ENCODE measurements around the gene CDK6.

The CDK6 gene

DNA sequence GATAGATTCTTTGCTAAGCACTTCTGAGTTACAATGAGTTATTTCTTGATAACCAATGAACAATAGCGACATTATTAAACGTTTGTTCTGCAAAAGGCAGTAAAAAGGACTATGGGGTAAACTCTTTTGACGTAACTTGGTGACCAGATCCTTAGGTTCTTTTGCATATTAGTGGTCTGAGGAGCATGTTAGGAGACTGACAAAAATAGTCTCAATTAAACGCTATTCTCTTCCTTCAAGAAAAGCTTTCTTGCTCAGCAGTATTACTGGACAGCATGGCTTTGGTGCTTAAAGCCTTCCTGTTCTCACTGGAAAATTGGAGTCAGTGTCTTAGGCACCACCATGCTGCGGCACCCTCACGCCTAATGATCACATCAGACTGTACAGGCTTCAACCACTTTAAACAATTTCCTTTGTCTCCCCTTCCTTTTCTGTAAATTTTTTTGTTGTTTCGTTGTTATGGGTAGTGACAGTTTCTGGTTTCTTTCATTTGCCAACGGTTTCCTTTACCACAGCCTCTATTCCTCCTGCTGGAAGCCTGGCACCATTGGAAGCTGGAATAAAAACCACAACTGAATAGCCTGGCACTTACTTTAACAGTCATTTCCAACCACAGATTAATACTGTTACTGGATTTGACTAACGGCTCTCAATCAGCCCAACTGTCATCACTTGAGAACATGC lies 197.0 kb downstream of the CDK6 start:
- DNase-seq: no peak

- no peak for DNase-seq
Measured at GRCh38 chr7:92636018-92636560, 200.3 kb downstream of the CDK6 start.

GRCh38 chr7:92635538-92635937 lies 200.8 kb downstream of the CDK6 start:
- DNase-seq: no peak

DNA sequence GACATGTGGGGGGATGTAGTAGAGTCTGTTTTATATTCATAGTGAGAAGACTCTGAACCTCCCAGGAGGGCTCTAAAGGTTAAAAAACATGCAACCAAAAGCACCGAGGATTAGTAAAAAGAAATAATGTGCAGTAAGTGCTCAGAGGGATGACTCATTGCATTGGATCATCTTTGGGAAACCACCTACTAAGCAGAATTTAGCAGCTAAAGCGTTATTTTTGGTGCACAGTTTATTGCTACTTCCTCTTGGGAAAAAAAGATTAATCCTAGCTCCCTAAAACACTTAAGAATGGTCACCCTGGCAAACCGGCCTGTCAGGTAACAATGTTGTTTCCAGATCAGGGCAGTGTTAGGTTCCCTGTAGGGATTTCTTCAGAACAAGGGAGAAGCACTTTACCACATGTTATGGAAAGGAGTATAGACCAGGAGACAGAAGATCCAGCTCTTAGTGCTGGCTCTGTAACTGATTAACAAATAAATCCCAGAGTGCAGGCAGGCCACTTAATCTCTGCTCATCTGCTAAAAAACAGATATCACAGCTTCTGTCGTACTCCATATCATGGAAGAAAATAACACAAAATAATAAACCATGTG lies 201.4 kb downstream of the CDK6 start:
- DNase-seq: no peak

DNA sequence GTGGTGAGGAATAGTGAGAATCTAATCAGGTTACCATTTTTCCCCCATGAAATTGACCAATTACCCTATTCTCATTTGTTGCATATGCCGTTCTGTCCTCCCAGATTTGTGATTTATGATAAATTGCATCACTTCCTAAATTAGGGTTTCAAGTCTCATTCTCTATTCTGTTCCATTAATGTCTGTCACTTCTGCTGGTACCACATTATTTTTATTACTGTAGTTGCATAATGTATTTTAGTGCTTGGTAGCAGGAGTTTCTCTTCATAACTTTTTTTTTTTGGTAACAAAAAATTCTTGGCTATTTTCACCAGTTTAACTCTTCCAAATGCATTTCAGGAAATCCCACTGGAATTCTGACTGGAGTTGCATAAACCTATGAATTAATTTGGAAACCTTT lies 202.2 kb downstream of the CDK6 start:
- no peak for DNase-seq

GRCh38 chr7:92633211-92633906 lies 203.0 kb downstream of the CDK6 start:
- DNase-seq: peak; percentile 77

DNA sequence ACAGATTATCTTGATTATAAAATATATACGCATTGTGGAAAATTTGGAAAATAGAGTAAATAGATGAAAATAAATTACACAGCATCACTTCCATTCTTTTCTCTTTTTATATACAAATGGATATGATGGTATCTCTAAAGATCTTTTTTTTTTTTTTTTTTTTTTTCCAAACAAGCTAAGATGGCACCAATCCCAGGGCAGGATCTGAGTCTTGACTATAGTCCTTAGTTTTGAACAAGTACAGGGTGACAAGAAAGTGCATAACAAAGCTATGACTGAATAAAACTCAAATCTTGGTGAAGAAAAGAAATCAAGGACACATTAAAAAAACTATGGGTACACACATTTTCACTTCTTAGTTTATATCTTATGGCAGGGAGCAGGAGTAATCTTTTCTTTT lies 203.6 kb downstream of the CDK6 start:
- no peak for DNase-seq

DNA sequence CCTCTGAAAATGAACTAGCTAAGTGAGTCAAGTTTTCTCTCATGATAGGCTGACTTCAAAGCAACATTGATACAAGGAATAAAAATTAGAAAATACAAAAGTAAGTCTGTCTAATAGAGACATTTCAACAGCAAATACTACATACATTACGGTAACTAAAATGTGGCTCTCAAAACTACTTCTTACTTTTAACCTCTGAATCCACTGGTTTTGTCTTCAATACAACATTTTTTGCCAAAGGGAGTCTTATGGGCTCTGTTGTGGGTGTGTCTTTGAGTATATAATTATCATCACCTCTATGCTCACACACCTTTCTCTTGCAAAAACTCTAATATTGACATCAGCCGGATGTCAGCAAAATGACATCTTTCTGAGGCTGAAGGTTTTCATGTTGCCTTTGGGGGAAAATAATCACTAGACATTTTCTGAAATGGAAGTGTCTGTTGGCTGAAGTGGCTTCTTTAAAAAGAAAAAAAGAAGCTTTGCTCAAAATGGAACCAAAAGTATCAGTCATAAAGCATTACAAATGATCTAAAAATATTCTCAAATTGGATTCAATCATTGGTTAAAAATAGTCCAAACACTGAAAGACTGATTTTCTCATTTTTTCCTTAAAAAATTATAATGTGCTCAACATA lies 204.4 kb downstream of the CDK6 start:
- no peak for DNase-seq

DNA sequence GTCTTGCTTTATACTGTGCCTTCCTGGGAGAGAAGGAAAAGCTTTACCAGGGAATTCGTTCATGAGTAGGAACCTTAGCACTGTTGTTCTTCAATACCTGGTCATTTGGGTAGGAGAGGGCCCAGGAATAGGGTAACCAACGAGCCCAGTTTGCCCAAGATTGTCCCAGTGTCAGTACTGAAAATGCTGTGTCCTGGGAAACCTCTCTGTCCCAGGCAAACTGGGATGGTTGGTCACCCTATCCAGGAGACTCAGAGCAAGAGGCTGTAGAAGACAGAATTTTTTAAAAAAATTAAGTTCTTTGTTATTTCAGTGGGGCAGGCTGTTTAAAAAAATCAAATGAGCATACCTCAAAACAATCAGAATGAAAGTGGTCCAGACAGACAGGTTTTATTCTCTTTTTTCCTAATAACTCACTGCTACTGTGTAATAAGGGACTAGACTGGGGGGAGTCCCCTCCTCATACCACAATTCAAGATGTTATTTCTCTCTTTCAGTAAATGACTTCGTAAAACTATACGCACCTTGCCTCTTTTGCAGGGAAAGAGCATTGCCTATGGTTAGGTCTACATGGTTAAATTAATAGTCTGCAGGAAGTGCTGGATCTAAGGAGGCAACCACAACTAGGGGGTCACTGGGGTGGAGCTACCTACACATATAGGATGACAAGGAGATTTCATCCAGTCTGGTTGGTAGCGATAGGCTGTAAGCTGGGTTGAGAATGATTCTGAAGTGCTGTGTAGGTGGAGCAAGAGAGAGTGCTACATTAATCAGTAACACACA lies 205.1 kb downstream of the CDK6 start:
- no peak for DNase-seq

DNA sequence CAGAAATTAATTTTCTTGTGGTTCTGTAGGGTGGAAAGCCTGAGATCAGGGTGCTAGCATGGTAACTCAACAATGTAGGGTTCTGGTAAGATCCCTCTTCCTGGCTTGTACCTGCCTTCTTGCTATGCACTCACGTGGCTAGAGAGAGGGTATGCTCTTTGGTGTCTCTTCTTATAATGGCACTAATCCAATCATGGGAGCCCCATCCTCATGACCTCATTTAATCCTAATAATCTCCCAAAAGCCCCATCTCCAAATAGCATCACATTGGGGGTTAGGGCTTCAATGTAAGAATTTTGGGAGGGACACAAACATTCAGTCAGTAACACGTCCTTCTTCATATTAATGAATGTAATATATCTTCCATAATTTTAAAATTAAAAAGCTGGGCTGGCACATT lies 206.6 kb downstream of the CDK6 start:
- no peak for DNase-seq

DNA sequence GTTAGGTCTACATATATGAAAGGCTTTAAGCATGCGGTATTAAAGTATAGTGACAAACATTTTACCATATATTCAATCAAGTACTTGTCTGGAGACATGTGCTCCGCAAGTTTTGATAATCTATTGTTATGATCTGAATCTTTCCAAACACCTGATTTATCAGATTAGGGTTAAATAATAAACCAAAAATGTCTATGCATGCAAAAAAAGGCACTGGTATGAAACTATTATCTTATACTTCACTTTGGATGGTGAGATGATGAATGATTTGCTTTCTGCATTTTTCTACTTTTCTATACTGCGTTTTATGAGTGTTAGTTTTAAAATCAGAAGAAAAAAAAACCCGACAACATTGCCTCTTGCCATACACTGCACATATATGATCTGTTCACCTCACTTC lies 208.4 kb downstream of the CDK6 start:
- DNase-seq: no peak

GRCh38 chr7:92626281-92626809 lies 210.0 kb downstream of the CDK6 start:
- no peak for DNase-seq

DNA sequence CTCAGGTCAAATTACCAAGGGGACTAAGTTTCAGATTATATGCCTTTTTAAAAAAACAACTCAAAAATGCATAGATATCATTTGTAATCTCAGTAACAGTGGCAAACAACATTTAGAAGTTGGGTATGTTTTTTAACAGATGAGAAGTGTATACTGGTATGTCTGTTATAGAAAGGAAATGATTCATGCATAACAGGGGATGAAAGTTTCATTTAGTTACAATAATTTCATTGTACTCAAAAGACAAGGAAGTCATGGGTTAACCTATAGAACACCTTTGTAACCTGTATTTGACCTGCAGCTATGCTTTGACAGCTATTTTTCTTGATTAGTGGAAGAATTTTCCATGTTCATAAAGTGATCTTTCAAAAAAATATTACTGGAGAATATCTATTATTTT lies 210.8 kb downstream of the CDK6 start:
- DNase-seq: no peak

DNA sequence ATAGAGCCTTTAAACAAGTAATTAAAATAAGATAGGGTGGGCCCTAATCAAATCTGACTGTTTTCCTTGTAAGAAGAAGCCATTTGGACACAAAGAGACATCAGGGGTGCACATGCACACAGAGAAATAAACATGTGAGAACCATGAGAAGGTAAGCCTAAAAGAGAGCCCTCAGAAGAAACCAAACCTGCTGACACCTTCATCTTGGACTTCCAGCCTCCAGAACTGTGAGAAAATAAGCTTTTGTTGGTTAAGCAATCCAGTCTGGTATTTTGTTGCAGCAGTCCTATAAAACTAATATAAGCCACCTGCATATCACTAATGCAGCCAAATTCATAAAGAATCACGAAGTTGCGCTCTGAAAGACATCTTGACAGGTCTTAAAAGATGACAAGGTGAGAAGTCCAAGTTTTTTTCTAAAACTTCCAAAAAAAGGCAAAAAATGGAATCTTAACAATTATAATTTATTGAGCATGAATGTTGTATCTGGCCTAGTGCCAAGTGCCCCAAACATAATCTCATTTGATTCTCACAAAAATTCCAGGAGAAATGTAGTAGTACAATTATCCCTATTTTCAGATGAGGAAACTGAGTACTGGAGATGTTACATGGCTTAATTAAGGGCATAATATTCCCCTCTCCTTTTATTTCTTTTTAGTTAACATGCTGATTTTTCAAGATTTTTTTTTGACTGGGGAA lies 211.9 kb downstream of the CDK6 start:
- DNase-seq: no peak

DNA sequence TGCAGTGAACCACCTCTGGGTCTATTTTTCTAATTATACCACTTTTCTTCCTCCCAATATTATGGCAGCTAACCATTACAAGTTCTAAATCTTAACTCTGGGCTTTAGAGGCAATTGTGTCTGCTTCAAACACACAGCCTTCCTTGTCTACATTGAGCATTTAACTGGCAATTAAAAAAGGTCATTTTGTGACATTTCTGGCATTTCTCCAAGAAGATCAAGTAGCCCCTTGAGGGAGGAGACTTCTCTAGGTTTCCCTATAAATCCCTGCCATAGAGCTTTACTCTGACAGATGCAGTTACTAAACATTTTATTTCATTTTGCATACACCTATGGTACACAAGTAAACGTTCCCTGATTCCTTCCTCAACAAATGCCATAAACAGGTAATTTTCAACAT lies 212.8 kb downstream of the CDK6 start:
- no peak for DNase-seq

GRCh38 chr7:92622685-92623084 lies 213.7 kb downstream of the CDK6 start:
- no peak for DNase-seq

DNA sequence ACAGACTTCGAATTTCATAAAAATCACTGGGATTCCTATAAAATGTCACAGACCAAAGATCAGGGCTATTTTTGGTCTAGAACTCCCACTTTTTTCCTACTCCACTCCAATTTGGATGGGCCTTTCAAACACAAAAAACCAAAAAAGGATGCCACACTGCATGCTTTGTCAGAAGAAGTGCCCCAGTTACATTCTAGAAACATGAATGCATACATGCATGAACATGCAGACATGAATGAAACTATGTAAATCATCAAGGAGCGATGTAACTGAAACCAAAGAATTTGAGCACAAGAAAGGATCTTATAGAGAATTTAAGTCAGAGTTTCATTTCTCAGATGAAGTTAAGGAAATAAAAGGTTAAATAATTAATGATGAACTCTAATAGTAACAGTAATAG lies 214.3 kb downstream of the CDK6 start:
- DNase-seq: no peak

- DNase-seq: no peak
Measured at GRCh38 chr7:92621561-92622023, 214.8 kb downstream of the CDK6 start.

- peak; percentile 55 for DNase-seq
Measured at GRCh38 chr7:92621026-92621540, 215.3 kb downstream of the CDK6 start.

DNA sequence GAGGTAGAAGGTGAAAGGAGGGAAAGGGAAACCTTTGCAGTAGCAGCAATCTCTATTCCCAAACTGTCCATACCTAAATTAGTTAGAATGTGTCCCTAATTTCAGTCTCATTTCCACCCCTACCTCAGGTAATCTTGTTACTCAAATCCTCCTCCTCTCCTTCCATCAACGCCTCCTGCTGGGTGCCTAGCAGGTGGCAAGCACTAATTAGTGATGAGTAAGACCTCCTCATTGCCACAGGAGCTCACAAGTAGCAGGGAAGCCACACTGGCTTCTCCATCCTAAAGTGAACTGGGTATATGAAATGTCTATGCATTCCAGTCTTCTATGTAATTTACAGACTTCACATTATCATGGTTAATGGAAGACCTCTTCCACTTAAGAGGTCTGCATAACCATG lies 220.5 kb downstream of the CDK6 start:
- no peak for DNase-seq

- DNase-seq: no peak
Measured at GRCh38 chr7:92614660-92615174, 221.7 kb downstream of the CDK6 start.
